PC-9 (cell line): ENCODE data around the gene PTGES3L.

Experiments
- CTCF ChIP-seq: fragments of 200-600 bp; sonication (generic); conservative IDR thresholded peaks from 2 replicates; pipeline ENCODE4 v1.6.1; 2017; ENCODE audit warnings: mixed run types, antibody characterized with exemption, mild to moderate bottlenecking, moderate library complexity
- EZH2 ChIP-seq: fragments of 200-600 bp; sonication (generic); IDR thresholded peaks from 2 replicates; pipeline ENCODE4 v1.8.0; 2017; ENCODE audit warnings: antibody characterized with exemption, low read depth

DNA sequence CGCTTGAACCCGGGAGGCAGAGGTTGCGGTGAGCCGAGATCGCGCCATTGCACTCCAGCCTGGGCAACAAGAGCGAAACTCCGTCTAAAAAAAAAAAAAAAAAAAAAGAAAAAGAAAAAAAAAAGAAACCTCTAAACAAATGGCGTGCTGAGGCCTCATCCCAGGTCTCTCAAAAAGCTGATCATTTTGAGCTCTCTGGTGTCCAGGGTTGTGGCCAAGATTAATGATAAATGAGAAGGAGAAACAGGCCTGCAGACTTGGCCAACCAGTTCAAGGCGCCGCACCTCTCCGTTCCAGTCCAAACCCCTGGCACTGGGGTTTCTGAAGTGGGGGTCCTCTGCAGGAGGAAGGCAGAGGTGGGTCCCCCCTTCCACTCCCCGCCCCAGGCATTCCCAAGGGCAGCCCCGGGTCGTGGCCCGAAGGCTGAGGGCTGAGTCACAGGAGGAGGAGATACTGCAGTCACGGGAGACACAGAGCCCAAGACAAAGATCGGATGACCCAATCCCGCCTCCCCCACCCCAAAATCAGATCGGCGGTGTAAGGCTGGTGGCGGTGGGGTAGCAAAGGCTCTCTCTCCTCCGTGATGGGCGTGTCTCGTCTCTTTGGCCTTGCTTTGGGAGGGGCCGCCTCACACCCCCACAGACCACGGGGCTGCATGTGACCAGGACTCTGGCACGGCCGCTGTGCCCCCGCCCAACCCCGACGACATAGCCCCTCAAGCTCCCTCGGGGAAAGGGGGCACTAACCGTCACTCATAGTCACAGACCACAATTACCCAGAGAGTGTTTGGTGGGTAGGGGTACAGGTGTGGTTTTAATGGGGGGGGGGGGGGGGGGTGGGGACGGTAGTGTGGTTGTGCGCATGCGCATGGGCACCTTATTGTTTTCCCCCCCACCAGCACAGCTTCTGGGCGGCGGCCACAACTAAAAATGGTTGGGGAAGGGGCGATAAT lies 41.2 kb upstream of the PTGES3L start:
- TF ChIP-seq CTCF (no peak), EZH2 (no peak)
